GM21515 (cell line): ENCODE measurements around the gene ODAD3.
"Not testable (repeated sequence)": the region's sequence is repeated elsewhere in the genome, so short reads cannot be mapped to it uniquely, and the experiment has no call there.

Source experiments
- ATAC-seq: cut with Tn5 transposase; IDR thresholded peaks from one replicate; pipeline ENCODE4 v1.9.1; 2021; ENCODE audit not compliant: unreplicated experiment

The ODAD3 gene

DNA sequence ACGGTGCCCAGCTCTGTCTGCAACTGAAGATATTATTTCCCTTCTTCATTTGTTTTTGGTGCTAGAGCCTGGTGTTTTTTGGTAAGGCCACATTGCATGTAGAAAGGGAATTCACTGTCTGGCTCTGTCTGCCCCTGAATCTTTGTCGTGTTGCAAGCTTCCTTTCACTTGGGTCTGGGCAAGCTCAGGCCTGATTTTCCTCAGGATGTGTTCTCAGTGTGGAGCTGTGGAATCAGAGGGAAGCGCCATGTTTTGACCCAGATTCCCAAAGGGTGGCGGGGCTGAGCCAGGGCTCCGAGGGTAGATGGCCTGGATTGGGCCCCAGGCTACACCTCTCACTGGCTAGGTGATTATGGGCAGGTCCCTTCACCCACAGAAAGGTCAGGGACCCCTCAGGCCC, 9.1 kb upstream of the ODAD3 start:
- ATAC-seq = no peak

DNA sequence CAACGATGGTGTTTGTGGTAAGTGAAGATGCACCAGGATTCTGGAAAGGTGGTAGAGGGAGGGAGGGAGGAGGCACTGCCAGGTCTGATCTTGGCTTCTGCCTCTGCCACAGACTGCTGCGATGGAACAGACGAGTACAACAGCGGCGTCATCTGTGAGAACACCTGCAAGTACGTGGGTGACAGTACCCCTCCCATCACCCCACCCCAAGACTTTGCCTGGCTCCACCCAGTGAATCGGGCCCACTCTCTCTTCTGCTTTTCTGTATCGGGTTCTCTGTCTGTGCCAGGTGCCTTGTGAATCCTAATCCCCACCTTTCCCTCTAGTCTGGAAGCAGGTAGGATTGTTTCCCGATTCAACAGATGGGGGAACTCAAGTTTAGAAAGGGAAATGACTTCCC, 3.0 kb upstream of the ODAD3 start:
- no peak for ATAC-seq

DNA sequence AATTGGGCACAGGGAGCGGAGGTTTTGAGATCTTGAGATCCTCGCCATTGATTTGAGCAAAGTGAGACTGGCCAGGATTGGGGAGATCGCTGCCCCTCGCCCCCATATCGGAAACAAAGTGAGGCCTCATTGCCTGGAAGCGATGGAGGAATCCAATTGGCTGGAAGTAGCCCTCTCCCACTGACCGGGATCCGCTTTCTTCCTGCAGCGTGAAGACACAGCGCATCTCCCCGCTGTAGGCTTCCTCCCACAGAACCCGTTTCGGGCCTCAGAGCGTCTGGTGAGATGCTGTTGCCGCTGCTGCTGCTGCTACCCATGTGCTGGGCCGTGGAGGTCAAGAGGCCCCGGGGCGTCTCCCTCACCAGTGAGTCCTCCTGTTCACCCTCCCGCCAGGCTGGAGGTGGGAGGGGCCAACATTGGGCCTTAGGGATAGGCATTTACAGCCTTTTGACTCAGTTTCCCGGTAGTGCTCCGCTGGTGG, 952 bp upstream of the ODAD3 start:
- peak; percentile 1 for ATAC-seq

DNA sequence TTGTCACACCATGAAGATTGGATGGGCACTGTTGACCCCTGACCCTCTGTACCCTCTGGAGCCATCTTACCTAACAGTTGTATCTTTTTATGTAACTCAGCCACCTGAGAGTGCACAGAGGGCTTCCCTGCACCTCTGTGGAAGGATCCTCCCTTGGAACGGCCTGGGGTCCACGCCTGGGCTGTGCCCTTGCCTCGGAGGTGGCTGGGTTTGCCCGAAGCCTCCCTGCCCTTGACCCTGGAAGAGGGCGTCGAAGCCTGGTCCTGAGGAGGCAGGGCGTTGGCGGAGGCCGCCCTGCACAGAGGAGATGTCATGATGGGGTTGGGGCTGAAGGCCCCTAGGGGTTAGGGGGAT, 241 bp downstream of the ODAD3 start:
- no peak for ATAC-seq

DNA sequence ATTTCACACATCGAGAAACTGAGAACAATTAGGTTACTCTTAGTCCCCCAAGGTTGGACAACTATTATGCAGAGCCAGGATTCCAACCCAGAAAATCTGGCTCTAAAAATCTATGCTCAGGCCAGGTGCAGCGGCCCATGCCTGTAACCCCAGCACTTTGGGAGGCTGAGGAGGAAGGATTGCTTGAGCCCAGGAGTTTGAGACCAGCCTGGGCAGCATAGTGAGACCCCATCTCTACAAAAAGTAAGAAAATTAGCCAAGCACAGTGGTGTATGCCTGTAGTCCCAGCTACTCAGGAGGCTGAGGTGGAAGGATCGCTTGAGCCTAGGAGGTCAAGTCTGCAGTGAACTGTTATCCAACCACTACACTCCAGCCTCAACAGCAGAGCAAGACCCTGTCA, 1.4 kb downstream of the ODAD3 start:
- not testable (repeated sequence) for ATAC-seq

DNA sequence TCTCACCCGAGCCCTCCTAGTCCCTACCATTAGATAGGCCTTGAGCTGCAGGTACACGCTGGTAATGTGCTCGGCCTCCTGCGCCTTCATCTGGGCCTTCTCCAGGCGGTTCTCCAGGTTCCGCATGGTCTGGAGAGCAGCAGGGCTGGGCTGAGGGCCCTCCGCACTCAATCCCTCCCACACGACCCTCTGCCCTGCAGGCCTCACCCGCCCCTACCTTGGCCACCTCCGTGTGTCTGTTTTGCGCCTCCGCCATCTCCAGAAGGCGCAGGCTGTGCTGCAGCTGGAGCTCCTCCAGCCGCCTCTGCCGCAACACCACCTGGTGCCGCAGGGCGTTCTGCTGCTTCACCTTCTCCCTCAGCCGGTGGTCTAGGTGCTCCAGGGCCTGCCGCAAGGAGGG, 8.3 kb downstream of the ODAD3 start:
- ATAC-seq = no peak

DNA sequence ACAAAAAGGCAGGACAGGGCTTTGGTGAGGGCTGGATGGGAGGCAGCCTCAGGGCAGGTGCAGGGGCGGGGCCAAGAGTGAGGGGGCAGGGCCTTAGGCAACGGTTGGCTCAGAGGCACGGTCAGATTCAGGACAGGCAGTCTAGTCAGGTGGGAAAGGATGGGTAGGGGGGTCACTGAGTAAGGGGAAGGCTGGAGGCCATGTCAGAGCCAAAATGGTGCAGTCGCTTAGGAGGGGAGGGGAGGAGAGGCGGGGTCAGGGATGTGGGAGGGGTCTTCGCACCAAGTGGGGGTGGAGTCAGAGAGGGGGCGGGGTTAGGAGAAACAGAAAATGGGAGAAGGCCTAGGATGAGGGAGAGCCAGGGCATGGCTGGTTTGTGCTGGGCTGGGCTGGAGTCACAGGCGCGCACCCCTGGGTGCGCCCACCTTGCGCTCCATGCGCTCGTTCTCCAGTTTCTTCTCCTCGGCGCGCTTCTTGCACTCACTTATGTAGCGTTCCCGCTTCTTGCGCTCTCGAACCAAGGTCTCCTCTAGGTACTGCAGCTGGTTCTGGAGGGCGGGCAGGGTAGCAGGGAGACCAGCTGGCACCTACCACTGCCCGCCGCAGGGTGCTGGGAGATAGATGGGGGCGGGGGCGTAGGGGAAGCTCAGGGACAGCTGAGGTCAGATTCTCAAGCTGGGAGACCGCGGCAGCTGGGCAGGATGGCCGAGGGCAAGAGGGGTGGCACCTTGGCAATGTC, 9.0 kb downstream of the ODAD3 start:
- no peak for ATAC-seq

DNA sequence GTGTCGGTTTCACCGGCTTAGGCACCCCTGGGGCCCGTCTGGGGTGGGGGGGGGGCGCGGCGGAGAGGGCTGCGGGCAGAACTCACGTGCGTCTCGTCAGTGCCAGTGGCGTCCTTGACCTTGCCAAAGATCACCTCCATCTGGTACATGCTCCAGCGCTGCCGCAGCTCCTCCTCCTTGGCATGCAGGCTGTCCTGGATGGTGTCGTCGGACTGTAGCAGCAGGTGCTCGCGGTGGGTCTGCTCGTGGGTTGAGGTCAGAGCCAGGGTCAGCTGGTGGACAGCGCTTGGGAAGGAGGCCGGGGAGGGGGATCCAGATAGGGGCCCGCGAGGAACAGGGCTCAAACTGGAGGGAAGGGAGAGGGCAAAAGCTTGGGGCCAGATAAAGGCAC, 11.1 kb downstream of the ODAD3 start:
- no peak for ATAC-seq

DNA sequence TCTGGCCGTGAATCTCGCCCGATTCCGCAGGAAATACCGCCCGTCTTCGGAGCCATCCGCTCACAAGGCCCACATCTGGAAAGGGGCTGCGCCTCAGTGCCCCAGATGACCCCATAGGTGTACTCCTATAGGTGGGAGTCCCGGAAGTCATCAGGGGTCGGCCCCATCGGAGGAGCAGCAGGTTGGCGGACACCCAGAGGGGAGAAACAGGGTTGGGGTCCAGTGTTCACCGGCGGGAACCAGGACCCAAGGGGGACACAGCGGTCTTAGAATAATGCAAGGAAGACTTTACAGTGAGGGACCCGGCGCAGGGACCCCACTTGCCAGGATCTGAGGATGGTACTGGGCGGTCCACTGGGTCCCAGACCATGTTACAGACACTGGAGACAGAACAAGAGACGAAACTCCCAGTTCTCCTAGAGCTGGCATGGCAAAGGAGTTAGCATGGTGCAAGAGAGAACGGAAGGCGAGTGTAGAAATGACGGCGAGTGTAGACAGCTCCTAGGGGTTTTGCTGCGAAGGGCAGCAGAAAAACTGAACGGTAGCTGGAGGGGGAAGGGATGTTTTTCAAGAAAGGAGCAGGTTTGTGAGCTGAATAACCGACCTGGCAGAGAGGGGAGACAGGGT, 11.6 kb downstream of the ODAD3 start:
- ATAC-seq = no peak

DNA sequence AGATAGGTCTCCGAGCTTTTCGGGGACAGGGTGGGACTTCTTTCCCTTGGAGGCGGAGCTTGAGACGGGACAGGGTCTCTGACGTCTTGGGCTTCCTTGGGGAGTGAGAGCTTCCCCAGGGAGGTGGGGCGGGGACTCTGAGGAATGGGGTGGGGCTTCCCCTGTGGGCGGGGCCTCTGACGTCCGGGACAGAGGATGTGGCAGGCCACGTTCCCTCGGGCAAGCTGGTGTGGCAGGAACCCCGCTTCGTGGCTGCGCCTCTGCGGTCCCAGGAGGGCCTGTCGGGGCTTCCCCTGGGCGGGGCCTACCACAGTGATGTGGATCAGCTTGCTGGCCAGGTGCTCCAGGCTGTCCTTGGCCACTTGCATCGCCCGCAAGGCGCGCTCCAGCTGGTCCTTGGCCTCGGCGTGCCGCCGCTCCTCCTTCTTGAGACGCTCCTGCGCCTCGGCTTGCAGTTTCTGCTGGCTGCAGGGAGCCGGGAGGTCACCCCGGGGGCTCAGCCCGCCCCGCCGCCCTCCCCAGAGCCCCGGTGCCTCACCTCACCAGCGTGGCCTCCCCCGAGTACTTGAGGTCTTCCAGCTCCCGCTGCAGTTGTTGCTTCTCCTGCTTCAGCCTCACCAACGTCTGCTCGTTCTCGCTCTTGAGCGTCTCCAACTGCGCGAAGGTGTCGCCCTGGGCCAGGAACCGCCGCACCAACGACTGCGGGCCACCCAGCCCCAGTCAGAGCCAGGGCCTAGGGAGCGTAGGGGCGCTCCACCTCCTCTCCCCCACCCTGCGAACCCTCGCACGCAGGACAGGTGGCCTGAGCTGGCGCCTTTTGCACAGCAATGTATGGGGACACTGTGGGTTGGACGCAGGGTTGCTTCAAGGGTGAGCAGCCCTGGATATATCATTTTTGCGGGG, 12.5 kb downstream of the ODAD3 start:
- no peak for ATAC-seq

DNA sequence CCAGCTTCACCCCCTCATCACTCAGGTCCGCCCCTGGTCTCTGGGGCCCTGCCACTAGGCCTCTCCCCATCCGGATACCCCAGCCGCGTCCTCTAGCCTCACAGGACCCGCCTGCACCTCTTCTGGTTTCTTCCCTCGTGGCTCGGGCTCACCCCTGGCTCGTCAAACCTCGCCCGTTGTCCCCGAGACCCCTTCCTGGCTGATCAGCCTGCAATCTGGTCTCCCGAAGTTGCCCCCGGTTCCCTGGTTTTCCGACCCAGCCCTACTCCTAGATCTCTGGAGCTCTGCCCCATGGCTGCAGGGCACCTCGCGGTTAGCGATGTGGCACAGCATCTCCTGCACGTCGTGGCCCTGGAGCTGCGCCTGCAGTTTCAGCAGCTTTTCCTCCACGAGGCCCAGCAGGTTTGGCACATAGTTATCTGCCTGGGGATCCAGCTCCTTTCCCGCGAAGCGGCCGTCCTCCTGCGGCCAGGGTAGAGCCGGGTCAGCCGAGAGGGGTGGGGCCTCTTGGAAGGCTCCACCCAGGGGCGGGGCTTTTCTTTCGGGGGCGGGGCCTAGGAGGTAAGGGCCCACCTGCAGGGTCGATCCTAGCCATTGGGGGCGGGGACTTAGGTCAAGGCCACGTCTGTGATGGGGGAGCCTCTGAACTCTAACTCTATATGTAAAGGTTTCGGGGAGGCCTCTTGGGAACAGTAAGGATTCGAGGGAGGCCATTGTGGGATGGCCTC, 13.4 kb downstream of the ODAD3 start:
- no peak for ATAC-seq

DNA sequence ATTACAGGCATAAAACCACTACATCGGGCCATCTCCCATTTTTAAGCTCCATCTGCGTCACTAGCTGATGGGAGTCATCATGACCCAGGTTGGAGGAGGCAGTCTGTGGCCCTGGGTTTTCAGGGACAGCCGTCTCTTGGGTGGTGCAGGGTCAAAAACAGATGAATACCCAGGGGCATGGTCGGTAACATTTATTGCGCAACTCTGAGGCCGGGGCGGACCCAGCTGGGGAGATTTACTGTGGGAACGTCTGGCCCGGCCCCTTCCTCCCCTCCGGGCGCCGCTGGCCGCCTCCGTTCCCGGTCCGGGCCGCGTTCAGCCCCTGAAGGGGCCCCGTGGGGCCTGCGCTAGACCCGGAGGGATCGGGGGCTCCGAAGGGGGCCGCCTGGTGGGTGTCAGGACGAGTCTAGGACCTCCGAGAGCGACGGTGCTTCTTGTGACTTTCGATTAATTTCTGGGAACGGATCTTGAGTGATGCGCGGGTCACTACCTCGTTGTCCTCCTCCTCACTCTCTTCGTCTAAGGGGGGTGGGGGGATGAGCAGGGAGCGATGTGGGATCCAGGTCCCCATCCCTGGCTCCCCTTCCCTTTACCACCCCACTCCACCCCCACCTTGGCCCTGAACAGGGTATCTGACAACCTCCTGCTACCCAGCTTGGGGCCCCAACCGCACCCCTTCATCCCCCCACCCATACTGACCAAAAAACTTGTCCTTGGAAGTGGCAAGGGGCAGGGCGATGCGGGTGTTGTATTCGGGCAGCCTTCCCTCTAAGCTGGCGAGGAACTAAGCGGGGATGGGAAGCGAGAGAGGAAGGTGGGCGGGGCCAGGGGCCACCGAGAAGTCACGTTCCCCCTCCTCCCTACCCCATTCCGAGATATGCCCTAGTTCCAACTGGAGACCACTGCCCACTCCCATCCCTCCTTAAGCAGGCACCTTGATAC, 14.2 kb downstream of the ODAD3 start:
- no peak for ATAC-seq

DNA sequence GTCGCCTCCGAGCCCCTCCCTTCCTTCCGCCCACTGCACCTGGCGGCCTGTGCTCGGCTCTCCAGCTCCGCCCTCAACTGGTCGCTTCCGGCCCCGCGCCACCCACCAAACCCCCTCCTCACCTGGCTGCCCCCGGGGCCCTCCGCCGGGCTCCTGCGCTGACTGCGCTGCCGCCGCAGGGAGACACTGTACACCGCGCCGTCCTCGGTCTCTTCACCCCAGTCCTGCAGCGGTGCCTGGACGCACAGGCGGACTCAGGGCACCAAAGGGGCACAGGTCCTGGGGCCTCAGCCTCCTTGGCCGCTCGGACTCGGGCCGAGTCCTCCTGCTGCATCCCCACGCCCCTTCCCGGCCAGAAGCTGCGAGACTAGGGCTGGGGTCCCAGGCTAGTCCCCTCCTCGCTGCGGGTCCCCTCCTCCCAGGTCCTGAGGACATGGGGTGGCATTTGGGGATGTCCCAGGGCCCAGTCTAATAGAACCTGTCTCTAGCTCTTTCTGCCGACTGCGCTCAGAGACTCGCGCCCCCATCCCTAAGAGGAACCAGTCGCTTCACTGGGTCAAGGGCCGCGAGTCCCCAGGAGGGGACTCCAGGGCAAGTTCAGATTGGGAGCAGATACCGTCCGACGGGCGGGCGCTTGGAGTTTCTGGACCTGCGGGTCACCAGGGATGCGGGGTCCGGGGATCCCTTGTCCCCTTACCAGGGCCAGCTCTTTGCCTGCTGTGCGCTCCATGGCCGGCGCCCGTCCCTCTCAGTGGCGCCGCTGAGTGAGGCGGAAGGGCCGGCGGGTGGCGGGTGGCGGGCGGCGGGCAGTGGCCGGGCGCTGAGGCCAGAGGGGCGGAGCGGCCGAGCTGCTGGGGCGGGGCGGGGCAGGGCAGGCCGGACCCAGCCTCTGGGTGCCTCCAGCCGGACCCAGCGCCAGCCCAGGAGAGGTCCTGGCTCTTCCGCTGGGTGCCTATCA, 16.1 kb downstream of the ODAD3 start, which contains the start of gene RGL3:
Gene RGL3, minus strand, starts transcription at position 766 of the 958 bp plus-strand sequence. Its CDS starts 36 bp downstream, at position 730.
- no peak for ATAC-seq

DNA sequence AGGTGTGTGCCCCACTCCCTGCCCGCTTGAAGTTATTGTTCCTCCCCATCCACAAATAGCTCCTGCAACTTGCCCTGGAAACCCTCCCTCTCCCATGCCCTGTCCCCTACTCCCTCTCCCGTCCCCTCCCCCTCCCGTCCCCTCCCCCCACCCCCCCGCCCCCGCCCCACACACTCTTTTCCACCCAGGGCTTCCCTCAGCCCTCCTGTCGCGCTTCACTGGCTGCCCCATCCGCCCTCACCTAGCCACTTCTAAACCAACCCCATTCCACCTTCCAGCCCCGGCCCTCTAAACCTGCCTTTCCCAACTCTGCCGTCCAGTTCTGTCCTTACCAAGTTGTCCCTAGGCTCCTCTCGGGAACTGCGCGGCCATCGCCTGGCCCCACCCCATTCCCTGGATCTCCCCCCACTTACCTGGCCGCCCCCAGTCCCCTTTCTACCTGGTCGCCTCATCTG, 16.8 kb downstream of the ODAD3 start:
- ATAC-seq = no peak

DNA sequence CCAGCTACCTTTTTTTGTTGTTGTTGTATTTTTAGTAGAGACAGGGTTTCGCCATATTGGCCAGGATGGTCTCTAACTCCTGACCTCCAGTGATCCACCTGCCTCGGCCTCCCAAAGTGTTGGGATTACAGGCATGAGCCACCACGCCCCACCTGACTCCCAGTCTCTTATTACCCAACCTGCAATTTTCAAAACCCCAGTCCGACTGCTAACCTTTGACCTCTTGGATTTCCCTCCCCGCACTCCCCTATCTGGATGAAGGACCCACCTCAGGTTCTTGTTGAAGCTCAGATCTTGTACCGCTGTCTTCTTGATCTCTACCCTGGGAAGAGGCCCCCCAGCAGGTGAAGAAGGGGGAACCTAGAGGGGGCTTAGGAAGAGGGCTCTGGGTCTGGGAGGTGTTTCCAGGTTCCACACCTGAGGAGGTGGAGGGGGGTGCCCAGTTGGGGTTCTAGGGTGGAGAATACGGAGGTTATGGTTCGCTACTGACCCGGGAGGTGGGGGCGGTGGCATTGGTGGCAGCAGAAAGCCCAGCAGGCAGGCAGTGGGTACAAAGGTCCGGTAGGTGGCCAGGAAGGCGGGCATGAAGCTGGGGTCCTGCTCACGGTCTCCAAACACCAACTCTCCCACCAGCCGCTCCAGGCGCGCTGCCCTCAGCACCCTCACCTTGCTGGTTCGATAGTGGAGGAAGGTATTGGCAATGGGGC, 18.4 kb downstream of the ODAD3 start:
- no peak for ATAC-seq

DNA sequence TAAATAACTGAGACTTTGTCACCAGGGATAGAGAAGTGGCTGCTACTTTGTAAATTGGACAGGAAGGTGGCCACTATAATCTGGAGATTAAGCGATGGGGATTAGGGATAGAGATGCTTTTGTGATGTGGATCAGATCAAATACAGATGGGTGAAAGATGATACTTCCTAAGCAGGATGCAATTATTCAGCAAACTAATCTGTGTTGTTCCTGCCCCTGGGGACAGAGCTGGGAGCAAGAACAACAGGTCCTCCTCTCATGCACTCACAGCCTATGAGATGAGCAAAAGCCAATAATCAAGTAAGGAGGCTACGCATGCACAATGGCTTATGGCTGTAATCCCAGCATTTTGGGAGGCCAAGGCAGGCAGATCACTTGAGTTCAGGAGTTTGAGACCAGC, 20.4 kb downstream of the ODAD3 start:
- no peak for ATAC-seq

DNA sequence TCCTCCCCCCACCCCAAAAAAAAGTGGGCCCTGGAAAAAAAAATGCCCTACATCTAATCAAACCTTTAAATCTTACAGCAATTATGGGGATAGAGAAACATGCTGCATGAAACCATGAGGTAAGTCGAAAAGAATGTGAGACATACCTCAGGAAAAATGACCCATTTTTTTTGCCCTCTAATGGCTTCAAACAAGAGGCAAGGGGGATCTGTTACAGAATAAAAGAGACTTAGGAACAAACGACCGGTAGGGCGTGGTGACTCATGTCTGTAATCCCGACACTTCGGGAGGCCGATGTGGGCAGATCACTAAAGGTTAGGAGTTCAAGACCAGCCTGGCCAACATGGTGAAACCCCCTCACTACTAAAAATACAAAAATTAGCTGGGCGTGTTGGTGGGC, 24.2 kb downstream of the ODAD3 start:
- ATAC-seq = no peak

DNA sequence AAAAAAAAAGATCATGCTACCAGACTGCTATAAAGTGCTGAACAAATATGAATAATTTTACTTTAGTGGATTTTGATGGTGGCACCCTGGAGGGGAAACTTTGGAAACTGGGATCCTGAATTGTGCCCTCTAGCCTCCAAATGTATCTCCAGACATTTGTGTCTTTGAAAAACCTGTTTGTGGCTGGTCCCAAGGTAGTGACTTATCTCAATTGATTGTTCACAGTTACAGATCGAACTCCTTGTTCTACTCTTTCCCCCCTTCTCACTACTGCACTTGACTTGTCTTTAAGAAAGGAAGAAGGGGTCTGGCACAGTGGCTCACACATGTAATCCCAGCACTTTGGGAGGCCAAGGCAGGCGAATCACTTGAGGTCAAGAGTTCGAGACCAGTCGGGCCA, 26.3 kb downstream of the ODAD3 start:
- ATAC-seq = no peak
